Measurements from ENCODE around the gene MPP3. TPM values are rescaled to one million over a fixed set of nuclear protein-coding genes. Genes with fewer than 3 reads are reported as not detected.

Gene MPP3
- total RNA-seq, 2 experiments from 2014 or later = 0.11 TPM; not detected in 1

DNA sequence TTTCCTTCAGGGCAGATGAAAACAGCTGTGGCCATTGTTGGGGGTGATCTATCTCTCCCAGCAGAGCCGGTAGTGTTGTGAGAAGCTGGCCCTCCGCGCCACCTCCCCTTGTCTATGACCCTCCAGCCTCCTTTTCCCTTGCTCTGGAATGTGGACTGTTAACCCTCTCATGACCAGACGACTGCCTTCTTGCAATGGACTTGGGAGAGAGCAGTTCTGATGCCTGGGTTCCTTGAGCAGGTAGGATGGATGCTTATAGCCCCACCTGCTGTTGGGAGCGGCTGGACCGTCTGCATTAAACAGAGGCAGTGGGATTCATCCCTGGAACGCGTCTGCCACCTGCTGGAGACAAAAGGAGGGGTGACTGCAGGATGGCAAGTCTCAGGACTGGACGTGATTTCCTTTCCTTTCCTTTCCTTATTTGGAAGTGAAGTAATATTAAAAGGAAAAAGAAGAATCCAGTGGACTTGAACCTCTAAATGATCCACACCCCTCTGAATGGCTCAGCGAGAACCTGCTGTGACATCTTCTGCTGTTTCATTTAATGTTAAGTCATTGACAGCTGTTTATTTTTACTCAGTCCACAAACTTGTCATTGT lies 72.6 kb downstream of the MPP3 start:
- Mint-ChIP-seq H3K27me3 (peaks cover 22% of the 10 kb centered on the region), H3K9me3 (no peaks in the 10 kb centered on the region), H3K4me1 (no peaks in the 10 kb centered on the region), H3K27ac (no peak overlapping the region), H3K4me3 (no peak overlapping the region), H3K36me3 (no peaks in the 10 kb centered on the region)
- ATAC-seq (ENCODE audit: low read depth) = peak; percentile 90
- POLR2A ChIA-PET = interaction anchor here (0.8 kb wide), 1 partner anchor 60 kb away, joined by 3 read pairs; no protein-coding TSS in a partner anchor
- DNase-seq = peak; percentile 88

DNA sequence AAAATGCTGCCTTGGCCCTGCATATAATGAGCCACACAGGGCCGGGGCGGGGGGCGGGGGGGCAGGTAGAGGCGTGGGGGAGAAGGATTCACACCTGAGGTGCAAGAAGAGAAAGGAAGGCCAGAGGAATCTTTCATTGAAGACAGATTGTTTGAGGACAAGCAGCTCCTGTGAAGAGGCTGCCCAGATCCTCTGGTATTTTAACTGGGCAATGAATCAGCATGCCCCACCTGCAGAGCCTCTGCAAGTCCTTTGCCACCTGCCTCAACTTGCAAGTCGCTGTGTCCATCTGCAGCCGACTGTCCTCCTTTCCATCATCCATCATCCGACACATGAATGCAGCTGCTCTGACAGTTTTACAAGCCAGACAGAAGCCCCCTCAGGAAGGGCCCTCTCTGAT lies 73.1 kb downstream of the MPP3 start:
- H3K4me1 Mint-ChIP-seq = no peaks in the 10 kb centered on the region
- H3K27me3 Mint-ChIP-seq = peaks cover 22% of the 10 kb centered on the region
- DNase-seq (no peak), ATAC-seq (ENCODE audit: low read depth) (no peak)
- H3K27ac Mint-ChIP-seq = no peak overlapping the region
- no peaks in the 10 kb centered on the region for H3K36me3 Mint-ChIP-seq
- POLR2A ChIA-PET = interaction anchor here (0.8 kb wide), 1 partner anchor 59 kb away, joined by 3 read pairs; no protein-coding TSS in a partner anchor
- no peak overlapping the region for H3K4me3 Mint-ChIP-seq
- H3K9me3 Mint-ChIP-seq = no peaks in the 10 kb centered on the region

DNA sequence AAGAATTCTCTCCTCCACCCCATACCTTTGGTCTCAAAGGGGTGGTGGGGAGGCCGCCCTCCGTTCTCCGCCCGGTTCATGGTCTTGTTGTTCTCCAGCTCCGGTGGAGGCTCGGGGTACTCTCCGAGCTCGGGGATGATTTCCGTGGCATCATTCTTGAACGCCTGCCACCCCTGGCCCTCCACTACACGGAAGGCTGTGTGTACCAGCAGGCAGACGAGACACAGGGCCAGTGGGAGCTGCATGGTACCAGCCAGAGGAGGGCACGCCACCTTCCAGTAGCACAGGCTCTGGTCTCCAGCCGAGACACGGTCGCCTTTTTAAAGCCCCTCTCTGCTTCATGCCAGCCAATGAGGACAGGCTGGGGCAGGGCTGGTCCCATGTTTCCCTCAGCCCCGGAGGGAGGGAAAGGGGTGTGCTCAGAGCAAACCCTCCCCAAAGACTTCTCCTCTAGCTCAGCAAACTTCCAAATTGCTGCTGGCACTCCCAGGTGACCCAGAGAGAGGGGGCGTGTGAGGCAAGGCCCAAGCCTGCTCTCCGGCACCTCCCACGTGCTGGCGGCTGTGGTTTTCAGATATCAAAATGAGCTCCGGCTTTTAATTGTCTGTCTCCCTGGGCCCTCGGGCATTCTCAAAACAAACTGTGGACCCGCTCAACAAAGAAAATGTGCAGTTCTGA lies 74.3 kb downstream of the MPP3 start, which contains the start of gene SOST:
SOST (minus strand) TSS at position 295 of the 678 bp plus-strand sequence; CDS start at position 245, 50 bp downstream.
- Mint-ChIP-seq H3K36me3 (no peaks in the 10 kb centered on the region), H3K4me1 (peaks cover 6% of the 10 kb centered on the region)

DNA sequence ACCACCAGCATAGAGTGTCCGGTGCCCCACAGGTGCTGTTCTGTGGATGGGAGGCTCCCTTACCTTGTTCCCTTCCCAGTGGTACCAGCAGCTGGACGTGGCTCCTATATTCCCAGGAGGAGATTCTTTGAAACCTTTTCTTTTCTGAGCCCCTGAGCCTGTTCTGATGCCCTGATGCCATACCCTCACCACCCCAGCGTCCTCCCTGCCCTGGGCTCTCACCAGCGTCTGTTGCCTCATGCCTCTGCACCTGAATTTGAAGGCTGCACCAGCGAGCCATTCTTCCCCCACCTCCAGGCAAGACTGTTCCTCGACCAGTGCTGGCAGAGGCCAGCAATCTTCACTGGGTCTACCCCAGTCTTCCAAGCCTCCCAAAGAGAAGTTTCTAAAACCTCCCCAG lies 74.9 kb downstream of the MPP3 start:
- H3K27me3 Mint-ChIP-seq = peaks cover 39% of the 10 kb centered on the region
- no peaks in the 10 kb centered on the region for H3K36me3 Mint-ChIP-seq
- ATAC-seq (ENCODE audit: low read depth) = no peak
- DNase-seq = no peak
- H3K27ac Mint-ChIP-seq = no peak overlapping the region
- H3K4me1 Mint-ChIP-seq = peaks cover 9% of the 10 kb centered on the region
- POLR2A ChIA-PET = no interaction called here
- no peak overlapping the region for H3K4me3 Mint-ChIP-seq
- H3K9me3 Mint-ChIP-seq = no peaks in the 10 kb centered on the region

More for the DNA sequence above, 74.3 kb downstream of the MPP3 start, which contains the start of gene SOST:
- Mint-ChIP-seq H3K27ac (no peak within 1 kb of the TSS), H3K27me3 (peaks cover 33% of the 10 kb centered on the region), H3K9me3 (no peaks in the 10 kb centered on the region), H3K4me3 (no peak within 1 kb of the TSS)
- ATAC-seq (ENCODE audit: low read depth) = no peak
- no peak for DNase-seq
- POLR2A ChIA-PET = no interaction called here

DNA sequence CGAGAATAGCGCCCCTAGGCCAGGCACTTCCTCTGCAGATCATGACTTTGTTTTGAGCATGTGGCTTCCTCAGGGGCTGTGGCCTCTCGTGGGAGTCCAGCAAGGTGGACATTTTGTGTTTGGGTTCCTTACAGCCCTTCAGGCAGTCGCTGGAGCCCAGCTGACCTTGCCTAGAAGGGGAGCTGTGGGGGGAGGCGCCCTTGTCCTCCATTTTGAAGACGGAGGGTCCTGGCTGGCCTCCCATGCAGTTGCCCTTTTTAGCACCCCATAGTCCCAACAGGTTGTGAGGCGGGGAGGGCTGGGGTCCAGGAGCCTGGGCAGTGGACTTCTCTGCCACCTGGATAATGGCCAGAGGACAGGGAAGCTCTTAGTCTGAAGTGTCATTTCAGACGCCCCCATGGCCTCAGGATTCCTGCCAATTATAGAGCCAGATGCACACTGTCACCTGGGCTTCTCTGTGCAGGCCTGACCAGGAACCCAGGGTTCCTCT lies 75.7 kb downstream of the MPP3 start:
- Mint-ChIP-seq H3K4me3 (no peak overlapping the region), H3K4me1 (peaks cover 9% of the 10 kb centered on the region), H3K27me3 (peaks cover 46% of the 10 kb centered on the region), H3K9me3 (no peaks in the 10 kb centered on the region), H3K27ac (no peak overlapping the region), H3K36me3 (no peaks in the 10 kb centered on the region)
- POLR2A ChIA-PET = interaction anchor here (0.5 kb wide), 1 partner anchor 1763 kb away, joined by 5 read pairs; no protein-coding TSS in a partner anchor
- no peak for ATAC-seq (ENCODE audit: low read depth)
- no peak for DNase-seq

DNA sequence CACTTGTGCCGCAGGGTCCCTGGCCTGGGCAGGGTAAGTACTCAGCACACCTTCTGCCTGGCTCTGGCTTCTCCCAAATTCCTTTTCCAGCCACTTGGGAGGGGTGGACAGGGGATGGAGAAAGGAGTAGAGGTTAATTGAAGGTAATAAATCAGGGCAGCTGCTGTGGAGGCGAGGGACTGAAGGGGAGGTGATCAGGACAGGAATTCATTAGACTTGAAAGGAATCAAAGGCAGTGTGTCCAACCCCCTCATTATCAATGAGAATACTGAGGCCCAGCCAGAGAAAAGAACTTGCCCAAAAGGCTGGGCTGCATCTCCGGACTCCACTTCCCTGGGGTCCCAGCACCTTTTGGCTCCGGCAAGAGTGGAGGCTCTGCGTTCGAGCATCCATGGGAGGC lies 76.7 kb downstream of the MPP3 start:
- POLR2A ChIA-PET = no interaction called here
- no peaks in the 10 kb centered on the region for H3K36me3 Mint-ChIP-seq
- H3K27ac Mint-ChIP-seq = no peak overlapping the region
- ATAC-seq (ENCODE audit: low read depth) = no peak
- H3K9me3 Mint-ChIP-seq = no peaks in the 10 kb centered on the region
- peaks cover 9% of the 10 kb centered on the region for H3K4me1 Mint-ChIP-seq
- no peak overlapping the region for H3K4me3 Mint-ChIP-seq
- H3K27me3 Mint-ChIP-seq = peaks cover 48% of the 10 kb centered on the region
- DNase-seq = no peak

DNA sequence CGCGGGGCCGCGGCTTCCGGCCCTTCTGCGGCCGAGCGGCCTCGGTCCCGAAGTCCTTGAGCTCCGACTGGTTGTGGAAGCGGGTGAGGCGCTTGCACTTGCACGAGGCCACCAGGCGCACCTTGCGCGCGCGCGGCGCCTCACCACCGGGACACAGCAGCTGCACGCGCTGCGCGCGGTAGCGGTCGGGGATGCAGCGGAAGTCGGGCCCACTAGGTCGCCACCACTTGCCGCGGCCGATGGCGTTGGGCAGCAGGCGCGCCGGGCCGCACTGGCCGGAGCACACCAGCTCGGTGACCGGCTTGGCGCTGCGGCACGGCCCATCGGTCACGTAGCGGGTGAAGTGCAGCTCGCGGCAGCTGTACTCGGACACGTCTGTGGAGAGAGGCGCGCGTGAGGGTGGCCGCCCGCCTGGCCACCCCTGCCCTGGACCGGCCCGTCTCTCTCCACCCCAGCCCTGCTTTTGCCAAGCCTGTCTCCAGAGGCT lies 77.5 kb downstream of the MPP3 start:
- peaks cover 56% of the 10 kb centered on the region for H3K27me3 Mint-ChIP-seq
- H3K36me3 Mint-ChIP-seq = no peaks in the 10 kb centered on the region
- no peaks in the 10 kb centered on the region for H3K9me3 Mint-ChIP-seq
- DNase-seq = peak; percentile 59
- POLR2A ChIA-PET = no interaction called here
- peak; percentile 43 for ATAC-seq (ENCODE audit: low read depth)
- H3K4me3 Mint-ChIP-seq = no peak overlapping the region
- H3K4me1 Mint-ChIP-seq = peaks cover 9% of the 10 kb centered on the region
- H3K27ac Mint-ChIP-seq = no peak overlapping the region

DNA sequence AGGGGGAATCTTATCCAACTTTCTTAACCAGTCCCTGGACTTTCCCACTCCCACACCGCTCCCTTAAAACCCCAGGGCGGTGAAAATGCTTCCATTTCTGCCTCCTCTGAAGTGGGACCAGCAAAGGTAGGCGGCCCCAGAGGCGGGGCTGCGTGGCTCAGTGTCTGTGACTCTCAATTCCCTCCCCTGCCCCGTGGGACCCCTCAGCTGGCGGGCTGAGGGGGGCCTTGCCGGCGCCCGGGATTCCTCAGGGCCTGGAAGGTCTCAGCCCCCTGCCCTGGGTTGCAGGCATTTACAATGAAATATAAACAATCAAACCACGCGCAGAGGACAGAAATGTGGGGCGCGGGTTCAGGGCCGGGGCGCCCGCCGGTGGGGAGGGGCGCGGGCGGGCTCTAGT lies 78.0 kb downstream of the MPP3 start:
- Mint-ChIP-seq H3K4me1 (peaks cover 9% of the 10 kb centered on the region), H3K27me3 (peaks cover 59% of the 10 kb centered on the region), H3K9me3 (no peaks in the 10 kb centered on the region), H3K36me3 (no peaks in the 10 kb centered on the region), H3K27ac (no peak overlapping the region), H3K4me3 (no peak overlapping the region)
- ATAC-seq (ENCODE audit: low read depth) (no peak), DNase-seq (no peak)
- POLR2A ChIA-PET = no interaction called here

DNA sequence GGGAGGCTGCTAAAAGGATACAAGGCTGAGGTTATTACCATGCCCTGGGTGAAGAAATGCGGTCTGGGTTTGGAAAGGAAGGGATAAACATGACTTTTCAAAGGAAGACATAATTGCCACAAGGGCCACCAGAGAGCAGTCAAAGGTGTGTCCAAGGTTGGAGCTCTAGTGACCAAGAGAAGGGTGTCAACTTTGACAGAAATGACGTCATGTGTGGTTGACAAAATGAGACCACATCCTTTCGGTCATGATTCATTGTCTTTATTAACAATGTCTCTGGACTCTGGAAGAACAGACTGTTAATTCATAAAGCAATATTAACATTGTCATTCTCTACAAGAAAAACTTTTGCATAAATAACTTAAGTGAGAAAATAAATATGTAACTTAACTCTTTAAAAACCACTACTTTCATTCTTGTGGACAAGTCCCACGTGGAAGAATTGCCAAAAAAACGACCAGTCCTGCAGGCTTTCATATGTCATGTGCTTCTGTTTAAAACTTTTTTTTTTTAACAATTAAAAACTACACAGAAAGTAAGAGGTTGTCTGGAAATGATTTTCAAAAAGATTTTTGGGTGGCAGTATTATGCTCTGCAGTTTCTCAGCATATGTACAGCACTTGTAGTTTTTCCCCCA lies 79.3 kb downstream of the MPP3 start:
- H3K4me3 Mint-ChIP-seq = no peak overlapping the region
- peaks cover 65% of the 10 kb centered on the region for H3K27me3 Mint-ChIP-seq
- peaks cover 14% of the 10 kb centered on the region for H3K4me1 Mint-ChIP-seq
- POLR2A ChIA-PET = no interaction called here
- no peak for ATAC-seq (ENCODE audit: low read depth)
- H3K9me3 Mint-ChIP-seq = no peaks in the 10 kb centered on the region
- H3K27ac Mint-ChIP-seq = no peak overlapping the region
- no peaks in the 10 kb centered on the region for H3K36me3 Mint-ChIP-seq
- no peak for DNase-seq

Other genes with a start within 250 kb of the MPP3 start
- 1 to 10 TPM; 5.2 TPM for gene MEOX1, start 171.2 kb downstream of the MPP3 start, total RNA-seq
- not detected for gene SOST, start 74.4 kb downstream of the MPP3 start, total RNA-seq
- gene DUSP3, start 54.2 kb downstream of the MPP3 start, total RNA-seq = 10 to 100 TPM; 15.5 to 15.7 TPM
- not detected for gene CFAP97D1, start 52.7 kb downstream of the MPP3 start, total RNA-seq
- gene CD300LG, start 14.0 kb upstream of the MPP3 start, total RNA-seq = not detected
- 1 to 10 TPM; 2.3 to 3.1 TPM for gene MPP2, start 74.4 kb upstream of the MPP3 start, total RNA-seq
- gene PPY, start 109.3 kb upstream of the MPP3 start, total RNA-seq = not detected
- not detected for gene PYY, start 120.8 kb upstream of the MPP3 start, total RNA-seq
- 1 to 10 TPM; 1.4 TPM for gene NAGS, start 171.5 kb upstream of the MPP3 start, total RNA-seq
- 10 to 100 TPM; 30.3 to 31.7 TPM for gene TMEM101, start 181.8 kb upstream of the MPP3 start, total RNA-seq
- gene LSM12, start 233.5 kb upstream of the MPP3 start, total RNA-seq = 10 to 100 TPM; 46.9 to 51.4 TPM
- gene G6PC3, start 237.6 kb upstream of the MPP3 start, total RNA-seq = 10 to 100 TPM; 18.7 to 18.8 TPM

Data from activated naive CD8-positive, alpha-beta T cell treated with anti-CD3 and anti-CD28 coated beads, Interleukin-2, amount 10 ng/mL, durations not matched to agents 7 days and 5 days (primary cell).